ENCODE measurements around the gene RBM33.

The RBM33 gene

DNA sequence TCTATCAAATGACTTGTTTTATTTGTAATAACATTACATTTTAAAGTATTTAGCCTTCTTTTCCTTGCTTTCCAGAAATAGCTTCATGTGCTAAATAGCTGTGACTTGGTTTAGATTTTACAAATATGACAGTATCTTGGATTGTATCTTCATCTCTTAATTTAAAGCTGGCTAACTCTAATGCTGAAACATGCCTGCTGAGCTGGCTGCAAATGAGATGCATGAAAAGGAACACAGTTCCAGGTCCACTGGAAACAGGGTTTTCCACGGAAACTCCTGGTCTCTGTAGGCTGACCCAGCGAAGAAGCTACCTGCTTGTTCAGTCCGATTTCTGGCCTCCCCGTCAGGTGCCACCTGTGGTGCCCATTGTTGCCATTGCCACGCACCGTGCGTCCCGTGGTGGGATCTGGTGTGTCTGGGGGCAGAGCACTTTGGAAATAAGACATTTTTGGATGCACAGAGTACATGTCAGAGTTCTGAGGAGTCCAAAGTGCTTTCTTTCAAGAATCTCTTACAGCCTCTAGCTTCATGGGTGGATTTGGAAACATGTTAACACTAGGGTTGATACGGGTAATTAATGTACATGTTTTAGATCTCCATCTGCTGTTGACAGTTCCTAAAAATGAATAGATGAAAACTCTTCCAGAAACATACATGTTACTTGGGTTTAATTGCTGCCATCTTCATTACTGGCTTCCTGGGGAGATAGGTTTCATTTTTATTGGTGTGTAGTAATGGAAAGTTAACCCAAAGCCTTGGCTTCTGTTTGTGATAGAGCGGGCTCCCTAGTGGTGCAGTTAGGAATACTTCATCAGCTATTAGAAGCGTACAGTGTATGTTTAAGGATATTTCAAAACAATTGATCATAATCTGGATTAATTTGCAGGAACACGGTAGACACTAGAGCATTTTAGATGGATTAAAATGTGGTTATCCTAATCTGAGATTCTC, 122.8 kb downstream of the RBM33 start:
- Histone ChIP-seq H3K4me2 (ENCODE audit: low read depth, low read length) (no peak overlapping the region), H4K20me1 (ENCODE audit: insufficient read depth, low read length) (no peaks in the 10 kb centered on the region; the same call in 1 of the 2 replicates)

DNA sequence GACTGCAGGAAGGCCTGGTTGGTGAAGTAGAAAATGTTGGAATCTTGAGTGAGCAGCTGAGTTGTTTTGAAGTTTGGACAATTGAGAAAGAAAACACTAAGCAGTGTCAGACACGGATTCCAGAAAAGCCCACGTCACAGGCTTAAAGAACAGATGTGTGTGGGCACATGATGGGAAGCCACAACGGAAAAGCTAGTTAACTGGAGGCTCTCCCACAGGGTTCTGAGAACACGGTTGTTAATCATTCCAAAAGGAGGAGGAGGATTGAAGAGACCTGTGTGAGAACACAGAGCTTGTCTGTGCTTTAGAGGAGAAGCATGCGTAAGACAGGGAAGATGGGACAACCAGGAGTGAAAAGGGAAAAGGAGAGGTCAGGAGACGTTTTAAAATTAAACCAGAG, 125.2 kb downstream of the RBM33 start:
- no peak overlapping the region for H3K27ac ChIP-seq (ENCODE audit: low read length)
- peaks cover 21% of the 10 kb centered on the region for H3K36me3 ChIP-seq (replicated peaks; ENCODE audit: insufficient read depth, low read length)
- H3K4me3 ChIP-seq (ENCODE audit: low read length), result no peak overlapping the region
- no peak for DNase-seq
- no peaks in the 10 kb centered on the region; the same call in 1 of the 2 replicates for H4K20me1 ChIP-seq (ENCODE audit: insufficient read depth, low read length)
- no peak overlapping the region for H2AFZ ChIP-seq (ENCODE audit: low read length)
- H3K9me2 ChIP-seq (replicated peaks; ENCODE audit: insufficient read depth, low read length), result no peaks in the 10 kb centered on the region
- H3K9ac ChIP-seq (ENCODE audit: low read length), result no peak overlapping the region
- TF ChIP-seq, protein P1, sequence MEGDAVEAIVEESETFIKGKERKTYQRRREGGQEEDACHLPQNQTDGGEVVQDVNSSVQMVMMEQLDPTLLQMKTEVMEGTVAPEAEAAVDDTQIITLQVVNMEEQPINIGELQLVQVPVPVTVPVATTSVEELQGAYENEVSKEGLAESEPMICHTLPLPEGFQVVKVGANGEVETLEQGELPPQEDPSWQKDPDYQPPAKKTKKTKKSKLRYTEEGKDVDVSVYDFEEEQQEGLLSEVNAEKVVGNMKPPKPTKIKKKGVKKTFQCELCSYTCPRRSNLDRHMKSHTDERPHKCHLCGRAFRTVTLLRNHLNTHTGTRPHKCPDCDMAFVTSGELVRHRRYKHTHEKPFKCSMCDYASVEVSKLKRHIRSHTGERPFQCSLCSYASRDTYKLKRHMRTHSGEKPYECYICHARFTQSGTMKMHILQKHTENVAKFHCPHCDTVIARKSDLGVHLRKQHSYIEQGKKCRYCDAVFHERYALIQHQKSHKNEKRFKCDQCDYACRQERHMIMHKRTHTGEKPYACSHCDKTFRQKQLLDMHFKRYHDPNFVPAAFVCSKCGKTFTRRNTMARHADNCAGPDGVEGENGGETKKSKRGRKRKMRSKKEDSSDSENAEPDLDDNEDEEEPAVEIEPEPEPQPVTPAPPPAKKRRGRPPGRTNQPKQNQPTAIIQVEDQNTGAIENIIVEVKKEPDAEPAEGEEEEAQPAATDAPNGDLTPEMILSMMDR (IDR thresholded peaks at IDR 0.05; ENCODE audit: low read length), result no peak
- TF ChIP-seq EZH2phosphoT487 (IDR thresholded peaks at IDR 0.05; ENCODE audit: low read length), result no peak
- TF ChIP-seq EZH2 (optimal IDR thresholded peaks at IDR 0.05; ENCODE audit: low read depth, low read length), result no peak
- H3K4me1 ChIP-seq (ENCODE audit: low read length), result no peaks in the 10 kb centered on the region
- peaks cover 41% of the 10 kb centered on the region for H3K79me2 ChIP-seq (ENCODE audit: low read length)
- no peaks in the 10 kb centered on the region for H3K9me3 ChIP-seq (replicated peaks; ENCODE audit: insufficient read depth, low read length)
- H3K27me3 ChIP-seq (replicated peaks; ENCODE audit: insufficient read depth, low read length), result no peaks in the 10 kb centered on the region
- no peak overlapping the region for H3K4me2 ChIP-seq (ENCODE audit: low read depth, low read length)
- H3F3A ChIP-seq (ENCODE audit: insufficient read depth, low read length), result peaks cover 15% of the 10 kb centered on the region; the same call in 1 of the 2 replicates

More for the DNA sequence above, 122.8 kb downstream of the RBM33 start:
- H3F3A ChIP-seq (ENCODE audit: insufficient read depth, low read length), result peaks cover 15% of the 10 kb centered on the region; the same call in 1 of the 2 replicates
- DNase-seq, result no peak
- no peaks in the 10 kb centered on the region for H3K9me3 ChIP-seq (replicated peaks; ENCODE audit: insufficient read depth, low read length)
- no peaks in the 10 kb centered on the region for H3K27me3 ChIP-seq (replicated peaks; ENCODE audit: insufficient read depth, low read length)
- H3K27ac ChIP-seq (ENCODE audit: low read length), result 0 out of 2 replicates have a peak overlapping the region, but pooled peaks have one; percentile 1
- no peaks in the 10 kb centered on the region for H3K4me1 ChIP-seq (ENCODE audit: low read length)
- no peak overlapping the region for H3K4me3 ChIP-seq (ENCODE audit: low read length)
- no peak overlapping the region for H3K9ac ChIP-seq (ENCODE audit: low read length)
- H2AFZ ChIP-seq (ENCODE audit: low read length), result no peak overlapping the region
- TF ChIP-seq, protein P1 (IDR thresholded peaks at IDR 0.05; ENCODE audit: low read length), result no peak
- TF ChIP-seq EZH2 (optimal IDR thresholded peaks at IDR 0.05; ENCODE audit: low read depth, low read length), result no peak
- no peak for TF ChIP-seq EZH2phosphoT487 (IDR thresholded peaks at IDR 0.05; ENCODE audit: low read length)
- H3K36me3 ChIP-seq (replicated peaks; ENCODE audit: insufficient read depth, low read length), result peaks cover 22% of the 10 kb centered on the region
- H3K79me2 ChIP-seq (ENCODE audit: low read length), result peaks cover 66% of the 10 kb centered on the region
- H3K9me2 ChIP-seq (replicated peaks; ENCODE audit: insufficient read depth, low read length), result no peaks in the 10 kb centered on the region

DNA sequence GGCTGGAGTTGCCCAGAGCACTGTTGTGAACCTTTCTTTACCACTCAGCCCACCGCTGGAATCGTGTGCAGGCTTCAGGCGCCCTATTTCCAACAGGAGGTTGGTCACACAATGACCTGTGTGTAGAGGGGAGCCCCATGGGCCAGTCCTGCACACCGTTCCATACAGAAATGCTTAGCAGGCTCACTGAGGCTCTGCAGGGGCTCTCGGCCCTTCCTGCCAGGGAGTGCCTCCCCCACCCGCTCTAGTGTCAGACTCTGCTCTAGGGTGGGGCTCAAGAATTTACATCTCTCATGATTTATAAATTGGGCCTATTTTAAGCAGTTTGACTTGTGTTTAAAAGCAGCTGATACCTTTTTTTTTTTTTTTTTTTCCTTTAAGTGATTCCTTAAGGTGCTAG, 125.8 kb downstream of the RBM33 start:
- no peaks in the 10 kb centered on the region for H3K4me1 ChIP-seq (ENCODE audit: low read length)
- no peak overlapping the region for H3K27ac ChIP-seq (ENCODE audit: low read length)
- H3K4me2 ChIP-seq (ENCODE audit: low read depth, low read length), result no peak overlapping the region
- H2AFZ ChIP-seq (ENCODE audit: low read length), result no peak overlapping the region
- H3K9ac ChIP-seq (ENCODE audit: low read length), result no peak overlapping the region
- H3F3A ChIP-seq (ENCODE audit: insufficient read depth, low read length), result peaks cover 15% of the 10 kb centered on the region; the same call in 1 of the 2 replicates
- no peak for DNase-seq
- peaks cover 37% of the 10 kb centered on the region for H3K79me2 ChIP-seq (ENCODE audit: low read length)
- H4K20me1 ChIP-seq (ENCODE audit: insufficient read depth, low read length), result no peaks in the 10 kb centered on the region; the same call in 1 of the 2 replicates
- H3K4me3 ChIP-seq (ENCODE audit: low read length), result no peak overlapping the region
- TF ChIP-seq EZH2 (optimal IDR thresholded peaks at IDR 0.05; ENCODE audit: low read depth, low read length), result no peak
- no peak for TF ChIP-seq EZH2phosphoT487 (IDR thresholded peaks at IDR 0.05; ENCODE audit: low read length)
- TF ChIP-seq, protein P1 (IDR thresholded peaks at IDR 0.05; ENCODE audit: low read length), result no peak
- no peaks in the 10 kb centered on the region for H3K9me2 ChIP-seq (replicated peaks; ENCODE audit: insufficient read depth, low read length)
- no peaks in the 10 kb centered on the region for H3K27me3 ChIP-seq (replicated peaks; ENCODE audit: insufficient read depth, low read length)
- peaks cover 21% of the 10 kb centered on the region for H3K36me3 ChIP-seq (replicated peaks; ENCODE audit: insufficient read depth, low read length)
- H3K9me3 ChIP-seq (replicated peaks; ENCODE audit: insufficient read depth, low read length), result no peaks in the 10 kb centered on the region
